Nephron (organoid): ENCODE data around the gene TAP1.
A peak's percentile ranks its signal among the peaks of the same experiment; 100 is the strongest.
"Not testable (repeated sequence)": the region's sequence is repeated elsewhere in the genome, so short reads cannot be mapped to it uniquely, and the experiment has no call there.

Experiments used
- H3K27ac Mint-ChIP-seq, 3 experiments: 2 replicates each; pipeline ENCODE4 v1.8.0; 2020; ENCODE audit warnings: mixed read lengths in 3 of 3, mild to moderate bottlenecking in 2 of 3, moderate library complexity in 1 of 3
- H3K27me3 Mint-ChIP-seq: 2 replicates; pipeline ENCODE4 v1.8.0; 2021; ENCODE audit warnings: low read depth, mild to moderate bottlenecking, moderate library complexity, mixed read lengths
- H3K36me3 Mint-ChIP-seq: 2 replicates; pipeline ENCODE4 v1.8.0; 2020; ENCODE audit warnings: low read depth, mixed read lengths
- H3K4me1 Mint-ChIP-seq: 2 replicates; pipeline ENCODE4 v1.8.0; 2020; ENCODE audit warnings: mixed read lengths
- H3K4me3 Mint-ChIP-seq, 3 experiments: 2 replicates each; pipeline ENCODE4 v1.8.0; 2020; ENCODE audit warnings: mild to moderate bottlenecking in 3 of 3, mixed read lengths in 3 of 3, moderate library complexity in 2 of 3
- H3K9me3 Mint-ChIP-seq: 2 replicates; pipeline ENCODE4 v1.8.0; 2020; ENCODE audit warnings: mixed read lengths
- TF ChIP-seq, protein P1 (sequence below), 3 experiments: fragments of 200-600 bp; sonication (generic); IDR thresholded peaks; one replicate each; pipeline ENCODE4 v1.5.0; 2021; ENCODE audit warnings: antibody characterized with exemption in 3 of 3; ENCODE audit not compliant: unreplicated experiment in 3 of 3

The TAP1 gene

DNA sequence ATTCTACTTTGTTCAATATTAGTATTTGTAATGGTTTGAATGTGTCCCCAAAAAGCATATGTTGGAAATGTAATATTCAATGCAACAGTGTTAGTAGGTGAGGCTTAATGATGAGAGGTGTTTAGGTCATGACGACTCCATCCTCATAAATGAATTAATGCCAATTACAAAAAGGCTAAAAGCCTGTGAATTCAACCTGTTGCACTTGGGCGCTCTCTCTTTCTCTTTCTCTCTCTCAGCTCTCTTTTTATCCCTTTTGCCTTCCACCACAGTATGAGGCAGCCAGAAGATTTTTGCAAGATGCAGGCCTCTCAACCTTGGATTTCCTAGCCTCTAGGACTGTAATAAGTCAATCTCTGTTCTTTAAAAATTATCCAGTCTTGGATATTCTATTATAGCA lies 35.1 kb upstream of the TAP1 start:
- Mint-ChIP-seq H3K36me3 (no peaks in the 10 kb centered on the region), H3K27me3 (peaks cover 6% of the 10 kb centered on the region), H3K9me3 (no peaks in the 10 kb centered on the region), H3K4me3 (no peak overlapping the region), H3K4me1 (peaks cover 21% of the 10 kb centered on the region), H3K27ac (no peak overlapping the region)
- TF ChIP-seq, protein P1, sequence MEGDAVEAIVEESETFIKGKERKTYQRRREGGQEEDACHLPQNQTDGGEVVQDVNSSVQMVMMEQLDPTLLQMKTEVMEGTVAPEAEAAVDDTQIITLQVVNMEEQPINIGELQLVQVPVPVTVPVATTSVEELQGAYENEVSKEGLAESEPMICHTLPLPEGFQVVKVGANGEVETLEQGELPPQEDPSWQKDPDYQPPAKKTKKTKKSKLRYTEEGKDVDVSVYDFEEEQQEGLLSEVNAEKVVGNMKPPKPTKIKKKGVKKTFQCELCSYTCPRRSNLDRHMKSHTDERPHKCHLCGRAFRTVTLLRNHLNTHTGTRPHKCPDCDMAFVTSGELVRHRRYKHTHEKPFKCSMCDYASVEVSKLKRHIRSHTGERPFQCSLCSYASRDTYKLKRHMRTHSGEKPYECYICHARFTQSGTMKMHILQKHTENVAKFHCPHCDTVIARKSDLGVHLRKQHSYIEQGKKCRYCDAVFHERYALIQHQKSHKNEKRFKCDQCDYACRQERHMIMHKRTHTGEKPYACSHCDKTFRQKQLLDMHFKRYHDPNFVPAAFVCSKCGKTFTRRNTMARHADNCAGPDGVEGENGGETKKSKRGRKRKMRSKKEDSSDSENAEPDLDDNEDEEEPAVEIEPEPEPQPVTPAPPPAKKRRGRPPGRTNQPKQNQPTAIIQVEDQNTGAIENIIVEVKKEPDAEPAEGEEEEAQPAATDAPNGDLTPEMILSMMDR (IDR thresholded peaks at IDR 0.05; ENCODE audit: unreplicated experiment in 3 of 3), result no peak

DNA sequence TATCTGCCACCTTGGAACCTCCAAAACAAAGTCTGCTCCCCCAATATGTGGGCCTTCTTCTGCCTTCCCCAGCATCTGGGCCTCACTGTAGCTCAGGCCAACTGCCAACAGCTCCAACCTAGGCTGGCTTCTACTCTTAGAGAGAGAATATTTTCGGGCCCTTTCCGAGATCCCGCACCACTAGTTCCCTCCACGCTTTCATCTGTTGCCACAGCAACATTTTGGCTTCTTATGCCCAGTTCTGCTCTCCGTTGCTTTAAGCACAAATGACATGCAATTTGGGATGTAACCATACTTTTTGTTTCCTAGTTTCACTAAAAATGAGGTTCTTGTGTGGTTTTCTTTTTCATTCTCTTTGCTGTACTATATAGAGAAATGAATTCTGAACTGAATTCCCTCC lies 34.1 kb upstream of the TAP1 start:
- H3K4me3 Mint-ChIP-seq, result no peak overlapping the region
- H3K27ac Mint-ChIP-seq, result no peak overlapping the region
- H3K9me3 Mint-ChIP-seq, result no peaks in the 10 kb centered on the region
- H3K27me3 Mint-ChIP-seq, result peaks cover 7% of the 10 kb centered on the region
- no peaks in the 10 kb centered on the region for H3K36me3 Mint-ChIP-seq
- TF ChIP-seq, protein P1 (IDR thresholded peaks at IDR 0.05; ENCODE audit: unreplicated experiment in 3 of 3), result no peak
- peaks cover 21% of the 10 kb centered on the region for H3K4me1 Mint-ChIP-seq

DNA sequence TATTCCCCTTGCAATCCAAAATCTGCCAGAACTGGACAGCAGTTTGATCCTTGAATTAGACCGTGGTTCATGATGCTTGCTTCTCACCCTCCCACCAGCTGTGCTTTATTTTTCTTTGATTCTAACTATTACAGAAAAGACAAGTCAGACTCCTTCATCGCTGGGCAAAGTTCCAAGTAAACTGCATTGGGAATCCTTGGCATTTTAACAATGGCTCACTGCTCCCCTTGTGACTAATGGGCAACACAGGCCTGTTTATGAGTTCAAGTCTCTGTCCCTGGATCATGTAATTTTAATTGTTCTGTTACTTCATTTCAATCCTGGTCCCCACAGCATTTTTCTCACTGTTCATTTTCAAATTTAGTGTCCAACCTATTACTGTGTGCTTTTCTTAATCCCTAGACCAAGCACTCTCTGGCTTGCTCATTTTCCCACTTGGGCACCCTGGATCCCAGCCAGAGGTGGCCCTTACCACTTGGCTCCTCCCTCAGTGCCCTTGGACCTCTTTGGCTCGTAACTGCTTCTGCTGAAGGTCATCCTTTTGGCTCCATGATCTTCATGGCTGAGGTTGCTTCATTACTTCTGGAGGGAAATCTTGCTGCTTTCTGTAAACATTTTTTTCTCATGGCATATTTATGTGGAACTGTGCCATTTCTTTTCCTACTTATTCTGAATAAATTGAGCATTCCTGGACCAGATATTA lies 33.3 kb upstream of the TAP1 start:
- TF ChIP-seq, protein P1 (IDR thresholded peaks at IDR 0.05; ENCODE audit: unreplicated experiment in 3 of 3), result no peak
- Mint-ChIP-seq H3K9me3 (no peaks in the 10 kb centered on the region), H3K27ac (no peak overlapping the region), H3K4me1 (peaks cover 21% of the 10 kb centered on the region), H3K27me3 (peaks cover 7% of the 10 kb centered on the region), H3K4me3 (no peak overlapping the region), H3K36me3 (no peaks in the 10 kb centered on the region)

DNA sequence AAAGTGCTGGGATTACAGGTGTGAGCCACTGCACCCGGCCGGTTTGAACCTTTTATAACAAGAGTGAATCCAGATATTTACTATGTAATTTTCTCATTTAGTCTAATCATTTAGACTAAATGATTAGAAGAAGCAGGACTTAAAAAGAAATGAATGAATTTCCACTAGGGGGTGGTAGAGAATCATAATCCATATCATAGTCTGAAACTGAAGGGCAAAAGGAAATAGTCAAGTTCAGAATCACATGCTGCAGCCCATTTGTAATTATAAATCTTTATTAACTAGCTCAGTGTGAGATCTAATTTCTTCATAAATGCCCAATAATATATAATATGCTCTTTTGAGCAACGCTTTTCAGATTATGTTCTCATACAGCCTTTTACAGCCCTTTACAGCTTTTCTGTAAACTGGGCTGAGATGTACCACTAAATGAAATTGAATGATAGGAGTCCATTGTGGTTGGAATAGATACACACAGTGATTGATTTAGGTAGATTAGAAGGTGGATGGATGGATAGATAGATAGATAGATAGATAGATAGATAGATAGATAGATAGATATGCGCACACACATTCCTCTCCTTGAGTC lies 32.3 kb upstream of the TAP1 start:
- no peak overlapping the region for H3K27ac Mint-ChIP-seq
- H3K36me3 Mint-ChIP-seq, result no peaks in the 10 kb centered on the region
- H3K4me1 Mint-ChIP-seq, result peaks cover 21% of the 10 kb centered on the region
- TF ChIP-seq, protein P1 (IDR thresholded peaks at IDR 0.05; ENCODE audit: unreplicated experiment in 3 of 3), result peak; percentile 55 to 72 (median 57)
- H3K9me3 Mint-ChIP-seq, result no peaks in the 10 kb centered on the region
- H3K27me3 Mint-ChIP-seq, result peaks cover 7% of the 10 kb centered on the region
- no peak overlapping the region for H3K4me3 Mint-ChIP-seq

DNA sequence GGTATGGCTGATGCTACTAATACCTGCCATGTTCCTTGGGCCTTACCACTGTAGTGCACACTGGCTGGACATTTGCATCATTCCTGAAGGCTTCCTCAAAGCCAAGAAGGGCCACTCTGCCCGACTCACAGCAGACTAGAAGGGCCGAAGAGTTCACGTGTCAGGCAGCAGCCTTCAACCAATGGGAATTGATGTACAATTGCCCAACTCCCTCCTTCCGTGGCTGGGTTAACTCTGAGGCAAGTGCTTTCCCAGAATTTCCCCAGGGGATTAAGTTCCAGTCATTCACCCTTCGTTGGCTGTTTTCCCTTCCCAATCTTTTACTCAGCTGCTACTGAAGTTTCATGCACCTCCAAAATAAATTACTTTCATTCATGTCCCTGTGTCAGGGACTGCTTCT lies 30.3 kb upstream of the TAP1 start:
- Mint-ChIP-seq H3K36me3 (no peaks in the 10 kb centered on the region), H3K9me3 (no peaks in the 10 kb centered on the region), H3K27ac (no peak overlapping the region), H3K27me3 (peaks cover 10% of the 10 kb centered on the region), H3K4me1 (peaks cover 21% of the 10 kb centered on the region), H3K4me3 (no peak overlapping the region)
- TF ChIP-seq, protein P1 (IDR thresholded peaks at IDR 0.05; ENCODE audit: unreplicated experiment in 3 of 3), result no peak

DNA sequence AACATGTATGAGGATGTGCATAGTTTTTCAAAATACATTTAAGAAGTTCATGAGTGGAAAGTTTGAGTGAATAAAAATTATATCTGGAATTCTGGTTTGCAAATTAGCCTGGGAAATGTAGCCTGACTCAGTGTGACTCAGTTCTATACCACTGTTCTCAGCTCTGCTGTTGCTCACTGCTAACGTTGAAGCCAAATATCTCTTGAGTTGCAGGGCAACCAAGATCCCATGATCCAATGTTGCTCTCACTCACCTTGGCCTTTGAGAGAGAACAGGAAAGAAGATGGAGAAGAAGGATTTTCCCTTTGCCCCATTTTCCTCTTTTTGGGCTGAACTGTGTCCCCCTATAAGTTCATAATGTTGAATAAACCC lies 29.4 kb upstream of the TAP1 start:
- H3K4me1 Mint-ChIP-seq, result peaks cover 20% of the 10 kb centered on the region
- H3K9me3 Mint-ChIP-seq, result no peaks in the 10 kb centered on the region
- H3K27ac Mint-ChIP-seq, result no peak overlapping the region
- peaks cover 13% of the 10 kb centered on the region for H3K27me3 Mint-ChIP-seq
- no peak overlapping the region for H3K4me3 Mint-ChIP-seq
- TF ChIP-seq, protein P1 (IDR thresholded peaks at IDR 0.05; ENCODE audit: unreplicated experiment in 3 of 3), result no peak
- no peaks in the 10 kb centered on the region for H3K36me3 Mint-ChIP-seq

DNA sequence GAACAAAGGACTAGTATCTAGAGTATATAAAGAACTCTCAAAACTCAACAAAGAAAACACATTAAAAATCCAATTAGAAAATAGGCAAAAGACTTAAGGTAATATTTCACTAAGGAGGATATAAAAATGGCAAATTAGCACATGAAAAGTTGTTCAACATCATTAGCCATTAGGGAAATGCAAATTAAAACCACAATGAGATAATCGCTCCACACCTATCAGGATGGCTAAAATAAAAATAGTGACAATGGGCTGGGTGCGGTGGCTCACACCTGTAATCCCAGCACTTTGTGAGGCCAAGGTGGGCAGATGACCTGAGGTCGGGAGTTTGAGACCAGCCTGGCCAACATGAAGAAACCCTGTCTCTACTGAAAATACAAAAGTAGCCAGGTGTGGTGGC lies 27.5 kb upstream of the TAP1 start:
- H3K27me3 Mint-ChIP-seq, result peaks cover 23% of the 10 kb centered on the region
- H3K9me3 Mint-ChIP-seq, H3K27ac Mint-ChIP-seq, H3K4me3 Mint-ChIP-seq, H3K36me3 Mint-ChIP-seq, H3K4me1 Mint-ChIP-seq: not testable (repeated sequence)
